IPS-15b (cell line): ENCODE measurements around the gene CCDC126.
A peak's percentile ranks its signal among the peaks of the same experiment; 100 is the strongest.
"Not testable (repeated sequence)": the region's sequence is repeated elsewhere in the genome, so short reads cannot be mapped to it uniquely, and the experiment has no call there.

Experiments
- H3K27me3 ChIP-seq: one replicate; pipeline ENCODE4 v1.6.1; 2013; ENCODE audit warnings: low read length; ENCODE audit not compliant: control insufficient read depth, insufficient read depth
- H3K36me3 ChIP-seq: one replicate; pipeline ENCODE4 v1.6.1; 2013; ENCODE audit warnings: low read length; ENCODE audit not compliant: control insufficient read depth, insufficient read depth
- H3K4me1 ChIP-seq: one replicate; pipeline ENCODE4 v1.6.1; 2013; ENCODE audit warnings: mild to moderate bottlenecking, low read length; ENCODE audit not compliant: control insufficient read depth, insufficient read depth
- H3K4me3 ChIP-seq: one replicate; pipeline ENCODE4 v1.5.1; 2013; ENCODE audit warnings: low read depth, low read length
- H3K9ac ChIP-seq: one replicate; pipeline ENCODE4 v1.6.1; 2013; ENCODE audit warnings: low read depth, mild to moderate bottlenecking, low read length
- H3K9me3 ChIP-seq: one replicate; pipeline ENCODE4 v1.6.1; 2013; ENCODE audit warnings: mild to moderate bottlenecking, low read length; ENCODE audit not compliant: control insufficient read depth, insufficient read depth

CCDC126 gene

DNA sequence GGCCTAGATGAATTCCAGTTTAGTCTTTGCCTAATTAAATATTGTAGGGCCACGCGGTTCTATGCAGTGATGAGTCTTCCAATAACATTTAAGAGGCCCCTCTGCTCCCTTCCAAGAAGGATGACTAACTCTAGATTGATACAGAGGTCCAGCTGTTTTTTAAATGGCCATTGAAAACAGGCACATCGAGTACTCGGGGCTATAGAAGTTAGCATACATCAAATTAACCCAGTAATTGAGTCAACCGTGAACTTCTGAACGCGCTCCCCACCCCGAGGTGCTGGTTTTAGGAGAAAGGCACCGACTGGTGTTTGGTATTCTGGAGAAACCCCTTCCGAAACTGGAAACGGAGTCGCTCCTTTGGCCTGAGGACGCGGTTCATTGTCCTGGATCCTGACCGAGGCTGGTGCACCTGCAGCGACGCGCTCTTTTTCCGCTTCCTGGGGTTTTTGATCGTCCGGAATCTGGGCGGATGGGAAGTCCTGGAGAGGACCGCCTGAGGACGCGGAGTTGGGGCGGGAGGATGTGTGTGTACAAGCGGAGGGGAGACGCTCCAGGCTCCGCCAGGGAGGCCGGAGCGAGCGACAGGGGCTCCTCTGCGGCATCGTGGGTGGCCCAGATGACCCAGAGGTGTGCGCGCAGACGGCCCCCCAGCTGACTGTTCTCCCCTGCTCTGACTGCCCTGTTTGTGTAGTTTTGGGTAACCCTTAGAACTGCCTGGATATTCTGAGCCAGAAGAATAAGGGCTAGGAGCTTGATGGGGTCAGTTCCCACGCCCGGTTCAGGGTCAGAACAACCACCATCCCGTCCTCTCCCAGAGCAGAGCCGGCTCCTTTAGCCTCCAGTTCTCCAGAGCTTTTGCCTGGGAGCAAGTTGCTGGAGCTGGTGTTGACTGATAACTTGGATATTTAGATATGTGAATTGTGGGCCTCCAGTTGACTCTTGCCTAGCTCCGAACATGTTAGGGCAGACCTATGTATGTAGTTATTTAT is 83.5 kb downstream of the CCDC126 start:
- peak overlapping the region; percentile 95 for H3K4me3 ChIP-seq
- H3K36me3 ChIP-seq: no peaks in the 10 kb centered on the region
- peaks cover 4% of the 10 kb centered on the region for H3K4me1 ChIP-seq
- H3K9ac ChIP-seq: peak overlapping the region; percentile 61
- no peaks in the 10 kb centered on the region for H3K9me3 ChIP-seq
- peaks cover 6% of the 10 kb centered on the region for H3K27me3 ChIP-seq

GRCh38 chr7:23684041-23684440 is 86.9 kb downstream of the CCDC126 start:
- not testable (repeated sequence) for H3K36me3 ChIP-seq, H3K4me1 ChIP-seq, H3K9ac ChIP-seq, H3K9me3 ChIP-seq, H3K4me3 ChIP-seq, H3K27me3 ChIP-seq

- no peaks in the 10 kb centered on the region for H3K9me3 ChIP-seq
- no peak overlapping the region for H3K9ac ChIP-seq
- H3K4me3 ChIP-seq: no peak overlapping the region
- H3K27me3 ChIP-seq: no peaks in the 10 kb centered on the region
- H3K36me3 ChIP-seq: peaks cover 3% of the 10 kb centered on the region
- peaks cover 4% of the 10 kb centered on the region for H3K4me1 ChIP-seq
These were observed 88.5 kb downstream of the CCDC126 start for GRCh38 chr7:23685731-23686130.

DNA sequence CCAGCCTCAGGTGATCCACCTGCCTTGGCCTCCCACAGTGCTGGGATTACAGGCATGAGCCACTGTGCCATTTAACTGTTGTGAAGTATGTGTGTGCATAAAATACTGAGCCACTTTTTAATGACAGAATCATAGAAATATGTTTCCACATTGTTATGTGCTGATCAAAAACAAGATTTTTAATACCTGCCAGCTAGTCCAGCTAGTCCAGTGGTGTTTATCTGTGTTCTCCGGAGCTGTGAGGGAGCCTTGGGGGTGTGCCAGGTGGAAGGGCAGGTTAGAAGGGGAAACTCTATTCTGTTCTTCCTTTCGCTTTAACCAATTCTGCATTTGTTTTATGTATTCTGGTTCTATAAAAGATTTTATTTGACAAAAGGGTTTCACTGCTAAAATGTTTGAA is 89.8 kb downstream of the CCDC126 start:
- Histone ChIP-seq H3K9me3 (no peaks in the 10 kb centered on the region), H3K4me1 (peaks cover 4% of the 10 kb centered on the region), H3K27me3 (no peaks in the 10 kb centered on the region), H3K36me3 (peaks cover 3% of the 10 kb centered on the region), H3K4me3 (no peak overlapping the region), H3K9ac (no peak overlapping the region)

- Histone ChIP-seq H3K4me3 (no peak overlapping the region), H3K27me3 (no peaks in the 10 kb centered on the region), H3K4me1 (peaks cover 4% of the 10 kb centered on the region), H3K9ac (no peak overlapping the region), H3K9me3 (no peaks in the 10 kb centered on the region), H3K36me3 (peaks cover 3% of the 10 kb centered on the region)
These were observed 92.0 kb downstream of the CCDC126 start for GRCh38 chr7:23689165-23689564.

- H3K27me3 ChIP-seq: no peaks in the 10 kb centered on the region
These were observed 94.1 kb downstream of the CCDC126 start for GRCh38 chr7:23691320-23691719.

DNA sequence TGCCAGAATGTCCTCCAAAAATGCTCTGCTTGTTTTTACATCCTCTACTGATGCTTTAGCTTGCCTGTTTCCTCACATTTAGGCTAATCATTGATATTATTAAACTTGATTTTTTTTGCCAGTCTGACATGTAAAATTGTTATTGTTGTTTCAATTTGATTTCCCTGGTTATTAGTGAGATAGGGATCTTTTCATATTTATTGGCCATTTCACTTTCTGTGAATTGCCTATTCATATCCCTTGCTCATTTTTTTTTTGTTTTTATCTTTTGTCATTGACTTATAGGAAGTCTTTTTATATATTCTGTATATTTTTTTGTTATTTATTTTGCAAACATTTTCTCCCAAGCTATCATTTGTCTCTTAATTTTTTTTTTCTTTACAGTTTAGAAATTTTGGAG is 96.0 kb downstream of the CCDC126 start:
- Histone ChIP-seq H3K9ac (no peak overlapping the region), H3K9me3 (no peaks in the 10 kb centered on the region), H3K4me3 (no peak overlapping the region), H3K27me3 (no peaks in the 10 kb centered on the region), H3K4me1 (no peaks in the 10 kb centered on the region), H3K36me3 (no peaks in the 10 kb centered on the region)

More at GRCh38 chr7:23691320-23691719, 94.1 kb downstream of the CCDC126 start:
- H3K4me1 ChIP-seq: no peaks in the 10 kb centered on the region
- H3K36me3 ChIP-seq: peaks cover 3% of the 10 kb centered on the region
- no peaks in the 10 kb centered on the region for H3K9me3 ChIP-seq
- H3K4me3 ChIP-seq: no peak overlapping the region
- no peak overlapping the region for H3K9ac ChIP-seq
